Neural cell (in vitro differentiated cells): ENCODE measurements around the gene SIKE1. TPM values are rescaled to one million over a fixed set of nuclear protein-coding genes. Genes with fewer than 3 reads are reported as not detected.

Experiments used
- H2AFZ ChIP-seq: fragments of 200-600, 300-800 bp; sonication (generic), shearing (Covaris generic); 2 replicates; pipeline ENCODE4 v1.6.0; 2014; ENCODE audit warnings: low read depth, mild to moderate bottlenecking, antibody characterized with exemption, low read length, moderate library complexity
- H3F3A ChIP-seq: fragments of 200-600 bp; shearing (Covaris generic); 2 replicates; pipeline ENCODE4 v1.6.1; 2016; ENCODE audit warnings: mild to moderate bottlenecking, moderate library complexity, mixed read lengths, antibody characterized with exemption, low read length; ENCODE audit not compliant: insufficient read depth, poor library complexity, severe bottlenecking
- H3K27ac ChIP-seq: fragments of 200-600, 300-800 bp; sonication (generic), shearing (Covaris generic); 2 replicates; pipeline ENCODE4 v1.5.1; 2014; ENCODE audit warnings: mild to moderate bottlenecking, low read length, moderate library complexity
- H3K27me3 ChIP-seq: fragments of 300-800, 200-600 bp; sonication (generic), shearing (Covaris generic); 2 replicates; pipeline ENCODE4 v1.6.0; 2014; ENCODE audit warnings: mild to moderate bottlenecking, low read depth, low read length, moderate library complexity; ENCODE audit not compliant: insufficient read depth
- H3K36me3 ChIP-seq: fragments of 300-800, 200-600 bp; sonication (generic), shearing (Covaris generic); 2 replicates; pipeline ENCODE4 v1.5.1; 2014; ENCODE audit warnings: mild to moderate bottlenecking, antibody characterized with exemption, low read length, moderate library complexity; ENCODE audit not compliant: insufficient read depth
- H3K4me2 ChIP-seq: fragments of 300-800, 200-600 bp; sonication (generic), shearing (Covaris generic); 2 replicates; pipeline ENCODE4 v1.6.0; 2014; ENCODE audit warnings: mild to moderate bottlenecking, low read length
- H3K4me3 ChIP-seq: fragments of 300-800, 200-600 bp; sonication (generic), shearing (Covaris generic); 2 replicates; pipeline ENCODE4 v1.5.1; 2014; ENCODE audit warnings: mild to moderate bottlenecking, low read length, moderate library complexity
- H3K79me2 ChIP-seq: fragments of 200-600 bp; shearing (Covaris generic); replicated peaks from 2 replicates; pipeline ENCODE4 v1.6.0; 2014; ENCODE audit warnings: mild to moderate bottlenecking, low read length, moderate library complexity; ENCODE audit not compliant: insufficient read depth
- H3K9ac ChIP-seq: fragments of 300-800, 200-600 bp; sonication (generic), shearing (Covaris generic); 2 replicates; pipeline ENCODE4 v1.6.1; 2016; ENCODE audit warnings: mild to moderate bottlenecking, low read length, mixed read lengths
- H3K9me2 ChIP-seq: fragments of 200-600 bp; shearing (Covaris generic); 2 replicates; pipeline ENCODE4 v1.6.1; 2016; ENCODE audit warnings: mild to moderate bottlenecking, low read length, mixed read lengths; ENCODE audit not compliant: insufficient read depth
- H3K9me3 ChIP-seq: fragments of 200-600, 300-800 bp; sonication (generic), shearing (Covaris generic); 2 replicates; pipeline ENCODE4 v1.6.1; 2016; ENCODE audit warnings: mild to moderate bottlenecking, mixed run types, low read length, moderate library complexity, mixed read lengths
- H4K20me1 ChIP-seq: fragments of 200-600 bp; shearing (Covaris generic); 2 replicates; pipeline ENCODE4 v1.6.1; 2016; ENCODE audit warnings: mild to moderate bottlenecking, mixed run types; ENCODE audit not compliant: insufficient read depth
- CTCF ChIP-seq: fragments of 450-650 bp; IDR thresholded peaks from 2 replicates; pipeline ENCODE4 v1.5.1; 2014; ENCODE audit warnings: antibody characterized with exemption, mild to moderate bottlenecking, moderate library complexity; ENCODE audit not compliant: poor library complexity, severe bottlenecking
- EP300 ChIP-seq: fragments of 450-650 bp; conservative IDR thresholded peaks from 2 replicates; pipeline ENCODE4 v1.6.1; 2014; ENCODE audit warnings: antibody characterized with exemption, mild to moderate bottlenecking, moderate library complexity; ENCODE audit not compliant: poor library complexity, severe bottlenecking
- EZH2 ChIP-seq: fragments of 200-600, 300-800 bp; shearing (Covaris generic), sonication (generic); IDR thresholded peaks from 2 replicates; pipeline ENCODE4 v1.6.1; 2014; ENCODE audit warnings: antibody characterized with exemption, low read length, borderline replicate concordance, mild to moderate bottlenecking; ENCODE audit not compliant: insufficient read depth, poor library complexity, severe bottlenecking
- MXI1 ChIP-seq: fragments of 450-650 bp; conservative IDR thresholded peaks from 2 replicates; pipeline ENCODE4 v1.6.1; 2014; ENCODE audit warnings: antibody characterized with exemption, mild to moderate bottlenecking; ENCODE audit not compliant: poor library complexity, severe bottlenecking
- POLR2AphosphoS5 ChIP-seq: IDR thresholded peaks from 2 replicates; pipeline ENCODE4 v1.6.1; 2012
- RAD21 ChIP-seq: fragments of 450-650 bp; conservative IDR thresholded peaks from 2 replicates; pipeline ENCODE4 v1.6.1; 2014; ENCODE audit warnings: antibody characterized with exemption, mild to moderate bottlenecking, moderate library complexity
- REST ChIP-seq: IDR thresholded peaks from 2 replicates; pipeline ENCODE4 v1.6.1; 2012; ENCODE audit warnings: borderline replicate concordance
- SMC3 ChIP-seq: fragments of 450-650 bp; conservative IDR thresholded peaks from 2 replicates; pipeline ENCODE4 v1.6.1; 2014; ENCODE audit warnings: antibody characterized with exemption, mild to moderate bottlenecking, moderate library complexity; ENCODE audit not compliant: poor library complexity
- TAF1 ChIP-seq: IDR thresholded peaks from 2 replicates; pipeline ENCODE4 v1.6.1; 2012; ENCODE audit warnings: low read depth
- polyA plus RNA-seq: library from polyadenylated mRNA; depleted of rRNA; stranded (reverse); fragments of >200 nt; gene quantifications from 2 replicates; pipeline ENCODE4 v1.2.3, GENCODE V29; 2014

The SIKE1 gene
- polyA plus RNA-seq, 1 donor from 2014 or later, result 49.1 TPM

GRCh38 chr1:114750780-114751179 lies 29.7 kb downstream of the SIKE1 start:
- Histone ChIP-seq H3K4me3 (no peak overlapping the region), H3K9me2 (no peaks in the 10 kb centered on the region), H3F3A (peaks cover 6% of the 10 kb centered on the region), H3K36me3 (no peaks in the 10 kb centered on the region), H3K9me3 (no peaks in the 10 kb centered on the region), H2AFZ (no peak overlapping the region), H3K9ac (no peak overlapping the region), H3K27me3 (no peaks in the 10 kb centered on the region), H3K4me2 (no peak overlapping the region), H3K27ac (no peak overlapping the region), H3K79me2 (peaks cover 99% of the 10 kb centered on the region), H4K20me1 (peaks cover 33% of the 10 kb centered on the region)
- TF ChIP-seq EP300 (no peak), RAD21 (no peak), MXI1 (no peak), POLR2AphosphoS5 (no peak), EZH2 (no peak), TAF1 (no peak), REST (no peak), CTCF (no peak), SMC3 (no peak)

GRCh38 chr1:114749835-114750234 lies 30.6 kb downstream of the SIKE1 start:
- H3K79me2 ChIP-seq, result peaks cover 99% of the 10 kb centered on the region
- TF ChIP-seq CTCF (no peak), EZH2 (no peak), TAF1 (no peak), RAD21 (no peak), REST (no peak), SMC3 (no peak), EP300 (no peak), MXI1 (no peak), POLR2AphosphoS5 (no peak)
- no peak overlapping the region for H3K9ac ChIP-seq
- H3K4me2 ChIP-seq, result no peak overlapping the region
- no peak overlapping the region for H3K4me3 ChIP-seq
- H3K9me2 ChIP-seq, result no peaks in the 10 kb centered on the region
- peaks cover 6% of the 10 kb centered on the region for H3F3A ChIP-seq
- no peaks in the 10 kb centered on the region for H3K36me3 ChIP-seq
- no peaks in the 10 kb centered on the region for H3K9me3 ChIP-seq
- no peak overlapping the region for H2AFZ ChIP-seq
- H4K20me1 ChIP-seq, result peaks cover 36% of the 10 kb centered on the region
- H3K27ac ChIP-seq, result no peak overlapping the region
- no peaks in the 10 kb centered on the region for H3K27me3 ChIP-seq
